PFSK-1 (cell line): ENCODE measurements around the gene NOL9.

Source experiments
- FOXP2 ChIP-seq: optimal IDR thresholded peaks from 2 replicates; pipeline ENCODE3; 2011; ENCODE audit warnings: borderline replicate concordance, control low read depth, inconsistent platforms; ENCODE audit not compliant: insufficient read depth; ENCODE audit errors: extremely low read length, extremely low read depth
- POLR2AphosphoS5 ChIP-seq: IDR thresholded peaks from 2 replicates; pipeline ENCODE4 v1.6.1; 2012; ENCODE audit warnings: low read depth, mild to moderate bottlenecking, control low read depth, low read length, moderate library complexity
- SIN3A ChIP-seq: IDR thresholded peaks from 2 replicates; pipeline ENCODE4 v1.6.1; 2012; ENCODE audit warnings: mild to moderate bottlenecking, low read length, moderate library complexity, borderline replicate concordance; ENCODE audit not compliant: insufficient read depth
- TAF1 ChIP-seq: IDR thresholded peaks from 2 replicates; pipeline ENCODE4 v1.6.1; 2012; ENCODE audit warnings: low read length, control low read depth, borderline replicate concordance; ENCODE audit not compliant: insufficient read depth
- TF ChIP-seq, protein P1 (sequence below), 2 experiments: IDR thresholded peaks; 2 replicates each; pipeline versions ENCODE4 v1.6.1 to v1.8.0; 2011 to 2012; ENCODE audit warnings: low read depth in 2 of 2, low read length in 2 of 2, control low read depth in 1 of 2, inconsistent platforms in 1 of 2, mild to moderate bottlenecking in 1 of 2, moderate library complexity in 1 of 2; ENCODE audit not compliant: insufficient read depth in 1 of 2

NOL9 gene

DNA sequence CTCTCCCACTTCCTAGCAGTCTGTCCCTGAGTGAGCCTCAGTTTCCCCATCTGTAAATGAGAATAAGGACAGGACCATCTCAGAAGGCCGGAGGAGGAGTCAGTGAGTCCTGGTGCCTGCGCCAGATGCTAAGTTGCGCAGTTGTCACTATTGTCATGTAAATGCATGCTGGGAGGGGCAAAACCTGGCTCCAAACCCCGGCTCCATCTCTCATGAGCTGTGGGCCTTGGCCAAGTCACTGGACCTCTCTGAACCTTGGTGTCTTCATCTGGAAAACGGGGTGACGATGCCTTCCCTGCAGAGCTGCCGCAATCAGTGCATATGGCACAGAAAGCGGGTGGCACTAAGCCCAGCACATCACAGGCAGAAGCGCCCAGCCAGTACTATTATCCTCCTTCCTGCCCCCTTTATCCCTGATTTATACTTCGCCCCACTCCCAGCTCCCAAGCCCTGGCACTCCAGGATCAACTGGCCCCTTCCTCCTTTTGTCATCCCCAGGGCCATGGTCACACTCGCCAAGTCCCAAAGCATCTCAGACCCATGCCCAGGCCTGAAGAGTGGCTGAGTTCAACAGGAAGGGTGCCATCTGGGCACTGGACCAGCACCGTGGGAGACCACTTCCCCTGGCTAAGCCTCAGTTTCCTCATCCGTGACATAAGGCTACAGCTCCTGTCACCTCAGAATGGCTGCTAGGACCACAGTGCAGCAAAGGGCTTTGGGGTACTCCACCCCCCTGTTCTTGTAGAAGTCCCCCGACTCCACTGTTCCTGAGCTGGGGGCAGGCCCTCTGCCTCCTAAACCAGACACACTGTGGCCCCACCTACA is 58.6 kb downstream of the NOL9 start:
- TF ChIP-seq TAF1 (no peak), POLR2AphosphoS5 (no peak), FOXP2 (no peak), SIN3A (no peak)
- TF ChIP-seq, protein P1, sequence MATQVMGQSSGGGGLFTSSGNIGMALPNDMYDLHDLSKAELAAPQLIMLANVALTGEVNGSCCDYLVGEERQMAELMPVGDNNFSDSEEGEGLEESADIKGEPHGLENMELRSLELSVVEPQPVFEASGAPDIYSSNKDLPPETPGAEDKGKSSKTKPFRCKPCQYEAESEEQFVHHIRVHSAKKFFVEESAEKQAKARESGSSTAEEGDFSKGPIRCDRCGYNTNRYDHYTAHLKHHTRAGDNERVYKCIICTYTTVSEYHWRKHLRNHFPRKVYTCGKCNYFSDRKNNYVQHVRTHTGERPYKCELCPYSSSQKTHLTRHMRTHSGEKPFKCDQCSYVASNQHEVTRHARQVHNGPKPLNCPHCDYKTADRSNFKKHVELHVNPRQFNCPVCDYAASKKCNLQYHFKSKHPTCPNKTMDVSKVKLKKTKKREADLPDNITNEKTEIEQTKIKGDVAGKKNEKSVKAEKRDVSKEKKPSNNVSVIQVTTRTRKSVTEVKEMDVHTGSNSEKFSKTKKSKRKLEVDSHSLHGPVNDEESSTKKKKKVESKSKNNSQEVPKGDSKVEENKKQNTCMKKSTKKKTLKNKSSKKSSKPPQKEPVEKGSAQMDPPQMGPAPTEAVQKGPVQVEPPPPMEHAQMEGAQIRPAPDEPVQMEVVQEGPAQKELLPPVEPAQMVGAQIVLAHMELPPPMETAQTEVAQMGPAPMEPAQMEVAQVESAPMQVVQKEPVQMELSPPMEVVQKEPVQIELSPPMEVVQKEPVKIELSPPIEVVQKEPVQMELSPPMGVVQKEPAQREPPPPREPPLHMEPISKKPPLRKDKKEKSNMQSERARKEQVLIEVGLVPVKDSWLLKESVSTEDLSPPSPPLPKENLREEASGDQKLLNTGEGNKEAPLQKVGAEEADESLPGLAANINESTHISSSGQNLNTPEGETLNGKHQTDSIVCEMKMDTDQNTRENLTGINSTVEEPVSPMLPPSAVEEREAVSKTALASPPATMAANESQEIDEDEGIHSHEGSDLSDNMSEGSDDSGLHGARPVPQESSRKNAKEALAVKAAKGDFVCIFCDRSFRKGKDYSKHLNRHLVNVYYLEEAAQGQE (IDR thresholded peaks at IDR 0.05; ENCODE audit: insufficient read depth in 1 of 2, low read depth in 2 of 2, low read length in 2 of 2) = no peak

DNA sequence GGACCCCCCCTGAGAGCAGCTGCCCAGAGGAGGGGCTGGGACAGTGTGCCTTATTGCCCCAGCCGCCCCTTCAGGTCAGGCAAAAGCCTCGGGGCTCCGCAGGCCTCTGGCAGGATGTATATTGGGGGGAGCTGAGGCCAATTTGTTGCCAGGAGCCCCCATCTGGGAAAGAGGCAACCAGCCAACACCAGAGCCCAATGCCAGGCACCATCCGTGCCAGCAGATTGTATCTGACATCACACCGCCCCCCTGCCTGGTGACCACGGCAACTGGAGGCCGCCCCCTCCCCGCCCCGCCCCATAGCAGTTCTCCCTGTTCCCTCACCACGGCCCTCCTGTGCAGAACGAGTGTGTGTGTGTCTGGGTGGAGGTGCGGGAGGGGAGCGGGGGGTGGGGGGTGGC is 59.3 kb downstream of the NOL9 start:
- TF ChIP-seq SIN3A (no peak), FOXP2 (no peak), POLR2AphosphoS5 (no peak), TAF1 (no peak)
- TF ChIP-seq, protein P1 (IDR thresholded peaks at IDR 0.05; ENCODE audit: insufficient read depth in 1 of 2, low read depth in 2 of 2, low read length in 2 of 2) = no peak

DNA sequence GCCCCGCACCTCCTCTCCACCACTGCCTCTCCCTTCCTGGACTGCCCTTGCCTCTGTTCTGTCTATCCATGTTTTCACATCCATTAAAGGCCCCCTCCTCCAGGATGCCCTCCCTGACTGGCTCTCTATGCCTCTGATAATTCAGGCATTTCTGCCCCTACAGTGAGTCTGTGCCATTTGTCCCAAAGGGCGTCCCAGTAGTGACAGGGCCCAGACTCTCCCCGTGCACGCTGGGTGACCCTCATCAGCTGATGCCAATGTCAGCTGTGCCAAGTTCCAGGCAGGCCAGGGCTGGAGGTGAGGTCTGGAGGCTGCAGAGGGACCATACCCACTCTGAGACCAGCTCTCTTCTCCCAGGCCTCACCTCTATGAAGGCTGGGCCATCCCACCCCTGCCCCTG is 59.7 kb downstream of the NOL9 start:
- TF ChIP-seq POLR2AphosphoS5 = no peak
- TF ChIP-seq, protein P1 (IDR thresholded peaks at IDR 0.05; ENCODE audit: insufficient read depth in 1 of 2, low read depth in 2 of 2, low read length in 2 of 2) = no peak
- no peak for TF ChIP-seq TAF1
- no peak for TF ChIP-seq SIN3A
- no peak for TF ChIP-seq FOXP2

DNA sequence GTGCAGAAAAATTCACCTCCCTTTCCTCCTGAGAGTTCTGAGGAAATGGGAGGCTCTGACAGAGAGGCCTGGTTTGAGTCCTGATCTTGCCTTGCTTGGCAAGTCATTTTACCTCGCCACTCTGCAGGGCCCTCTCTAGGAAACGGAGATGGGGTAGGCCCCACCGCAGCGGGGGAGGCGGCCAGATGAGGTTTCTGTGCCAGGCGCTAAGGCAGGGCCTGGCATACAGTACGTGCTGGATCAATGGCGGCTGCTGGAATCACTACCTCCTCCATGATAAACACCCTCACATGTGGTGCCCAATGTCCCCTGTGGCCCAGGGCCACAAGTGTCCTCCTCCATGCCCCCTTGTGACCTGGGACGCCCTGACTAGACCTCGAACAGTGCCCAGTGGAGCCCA is 62.3 kb downstream of the NOL9 start:
- TF ChIP-seq TAF1 (no peak), POLR2AphosphoS5 (no peak), SIN3A (no peak), FOXP2 (no peak)
- TF ChIP-seq, protein P1 (IDR thresholded peaks at IDR 0.05; ENCODE audit: insufficient read depth in 1 of 2, low read depth in 2 of 2, low read length in 2 of 2) = no peak
